ENCODE measurements around the gene PRPF38A.
A peak's percentile ranks its signal among the peaks of the same experiment; 100 is the strongest.

DNA sequence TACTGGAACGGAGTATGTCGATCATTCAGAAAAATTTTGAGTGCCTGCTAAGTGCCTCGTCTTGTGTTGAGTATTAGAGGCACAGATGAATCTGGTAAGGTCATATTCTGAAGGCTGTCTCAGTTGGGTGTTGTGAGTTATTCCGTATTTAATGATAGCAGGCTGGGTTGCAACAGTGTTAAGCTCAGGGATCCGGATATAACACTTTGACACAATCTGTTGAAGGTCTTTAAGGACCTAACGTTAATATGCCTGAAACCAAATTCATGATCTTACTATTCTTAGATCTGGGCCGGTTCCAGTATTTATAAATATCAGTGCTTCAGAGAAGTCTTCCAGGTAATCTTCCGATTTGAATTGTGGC is 555 bp downstream of the PRPF38A start:
- TF ChIP-seq CTCF (IDR thresholded peaks at IDR 0.05) (peak in 1 of 12 donors; percentile 1), POLR2A (IDR thresholded peaks at IDR 0.05) (no peak)

Measured in heart left ventricle (tissue), 13 donors.